DND-41 (cell line): ENCODE data around the gene FKBP2.

ENCODE experiments used
- ATAC-seq: fragments of 200-7000 bp; cut with Tn5 transposase; 3 replicates; pipeline ENCODE4 v1.9.1; 2021; ENCODE audit warnings: low read depth; ENCODE audit not compliant: insufficient read depth
- DNase-seq: peaks from one replicate; pipeline ENCODE4 v3.0.0-alpha.2; 2020
- H2AFZ ChIP-seq: 2 replicates; pipeline ENCODE4 v1.6.0; 2012; ENCODE audit warnings: low read depth, low read length
- H3K27ac ChIP-seq: 2 replicates; pipeline ENCODE4 v1.5.1; 2012; ENCODE audit warnings: low read length, inconsistent platforms
- H3K27me3 ChIP-seq: fragments of 200-600 bp; sonication (generic); 2 replicates; pipeline ENCODE4 v1.6.0; 2012; ENCODE audit warnings: low read length, mild to moderate bottlenecking, inconsistent platforms; ENCODE audit not compliant: insufficient read depth, poor library complexity
- H3K36me3 ChIP-seq: 2 replicates; pipeline ENCODE4 v1.5.1; 2012; ENCODE audit warnings: low read length, inconsistent platforms; ENCODE audit not compliant: insufficient read depth
- H3K4me1 ChIP-seq: 2 replicates; pipeline ENCODE4 v1.5.1; 2012; ENCODE audit warnings: mild to moderate bottlenecking, low read length; ENCODE audit not compliant: insufficient read depth
- H3K4me2 ChIP-seq: 2 replicates; pipeline ENCODE4 v1.6.0; 2012; ENCODE audit warnings: mild to moderate bottlenecking, moderate library complexity, low read length, inconsistent platforms; ENCODE audit not compliant: insufficient read depth
- H3K4me3 ChIP-seq, 2 experiments: fragments of 200-600 bp in 1 of 2; shearing (Covaris generic) in 1 of 2; 2 replicates each; pipeline ENCODE4 v1.5.1; 2012 to 2016; ENCODE audit warnings: inconsistent platforms in 2 of 2, low read length in 2 of 2, mild to moderate bottlenecking in 2 of 2, low read depth in 1 of 2, moderate library complexity in 1 of 2
- H3K79me2 ChIP-seq: 2 replicates; pipeline ENCODE4 v1.6.0; 2012; ENCODE audit warnings: low read length, inconsistent platforms; ENCODE audit not compliant: insufficient read depth
- H3K9ac ChIP-seq: 2 replicates; pipeline ENCODE4 v1.6.0; 2012; ENCODE audit warnings: low read depth, mild to moderate bottlenecking, inconsistent platforms, low read length, moderate library complexity
- H3K9me3 ChIP-seq: 2 replicates; pipeline ENCODE4 v1.5.1; 2012; ENCODE audit warnings: low read length, moderate library complexity, mild to moderate bottlenecking, inconsistent platforms; ENCODE audit not compliant: insufficient read depth, severe bottlenecking
- H4K20me1 ChIP-seq: 2 replicates; pipeline ENCODE4 v1.6.0; 2012; ENCODE audit warnings: low read length; ENCODE audit not compliant: insufficient read depth
- EZH2 ChIP-seq: IDR thresholded peaks from 3 replicates; pipeline ENCODE4 v1.6.1; 2012; ENCODE audit warnings: borderline replicate concordance, low read depth, mild to moderate bottlenecking, moderate library complexity, low read length, inconsistent platforms; ENCODE audit not compliant: severe bottlenecking
- TF ChIP-seq, protein P1 (sequence below): IDR thresholded peaks from 2 replicates; pipeline ENCODE4 v1.5.1; 2012; ENCODE audit warnings: borderline replicate concordance, low read length, moderate library complexity, mild to moderate bottlenecking; ENCODE audit not compliant: poor library complexity, severe bottlenecking; ENCODE audit errors: extremely low read depth

FKBP2 gene

GRCh38 chr11:64275841-64276240, 34.9 kb downstream of the FKBP2 start:
- Histone ChIP-seq H3K4me3 (no peak overlapping the region), H3K4me2 (no peak overlapping the region), H3K27me3 (no peaks in the 10 kb centered on the region), H3K4me1 (peaks cover 17% of the 10 kb centered on the region), H3K36me3 (peaks cover 32% of the 10 kb centered on the region), H2AFZ (no peak overlapping the region), H3K79me2 (peaks cover 28% of the 10 kb centered on the region), H3K9ac (no peak overlapping the region), H3K27ac (no peak overlapping the region), H3K9me3 (no peaks in the 10 kb centered on the region), H4K20me1 (no peaks in the 10 kb centered on the region)
- TF ChIP-seq EZH2, result no peak
- TF ChIP-seq, protein P1, sequence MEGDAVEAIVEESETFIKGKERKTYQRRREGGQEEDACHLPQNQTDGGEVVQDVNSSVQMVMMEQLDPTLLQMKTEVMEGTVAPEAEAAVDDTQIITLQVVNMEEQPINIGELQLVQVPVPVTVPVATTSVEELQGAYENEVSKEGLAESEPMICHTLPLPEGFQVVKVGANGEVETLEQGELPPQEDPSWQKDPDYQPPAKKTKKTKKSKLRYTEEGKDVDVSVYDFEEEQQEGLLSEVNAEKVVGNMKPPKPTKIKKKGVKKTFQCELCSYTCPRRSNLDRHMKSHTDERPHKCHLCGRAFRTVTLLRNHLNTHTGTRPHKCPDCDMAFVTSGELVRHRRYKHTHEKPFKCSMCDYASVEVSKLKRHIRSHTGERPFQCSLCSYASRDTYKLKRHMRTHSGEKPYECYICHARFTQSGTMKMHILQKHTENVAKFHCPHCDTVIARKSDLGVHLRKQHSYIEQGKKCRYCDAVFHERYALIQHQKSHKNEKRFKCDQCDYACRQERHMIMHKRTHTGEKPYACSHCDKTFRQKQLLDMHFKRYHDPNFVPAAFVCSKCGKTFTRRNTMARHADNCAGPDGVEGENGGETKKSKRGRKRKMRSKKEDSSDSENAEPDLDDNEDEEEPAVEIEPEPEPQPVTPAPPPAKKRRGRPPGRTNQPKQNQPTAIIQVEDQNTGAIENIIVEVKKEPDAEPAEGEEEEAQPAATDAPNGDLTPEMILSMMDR, result no peak
- no peak for ATAC-seq
- DNase-seq, result no peak

DNA sequence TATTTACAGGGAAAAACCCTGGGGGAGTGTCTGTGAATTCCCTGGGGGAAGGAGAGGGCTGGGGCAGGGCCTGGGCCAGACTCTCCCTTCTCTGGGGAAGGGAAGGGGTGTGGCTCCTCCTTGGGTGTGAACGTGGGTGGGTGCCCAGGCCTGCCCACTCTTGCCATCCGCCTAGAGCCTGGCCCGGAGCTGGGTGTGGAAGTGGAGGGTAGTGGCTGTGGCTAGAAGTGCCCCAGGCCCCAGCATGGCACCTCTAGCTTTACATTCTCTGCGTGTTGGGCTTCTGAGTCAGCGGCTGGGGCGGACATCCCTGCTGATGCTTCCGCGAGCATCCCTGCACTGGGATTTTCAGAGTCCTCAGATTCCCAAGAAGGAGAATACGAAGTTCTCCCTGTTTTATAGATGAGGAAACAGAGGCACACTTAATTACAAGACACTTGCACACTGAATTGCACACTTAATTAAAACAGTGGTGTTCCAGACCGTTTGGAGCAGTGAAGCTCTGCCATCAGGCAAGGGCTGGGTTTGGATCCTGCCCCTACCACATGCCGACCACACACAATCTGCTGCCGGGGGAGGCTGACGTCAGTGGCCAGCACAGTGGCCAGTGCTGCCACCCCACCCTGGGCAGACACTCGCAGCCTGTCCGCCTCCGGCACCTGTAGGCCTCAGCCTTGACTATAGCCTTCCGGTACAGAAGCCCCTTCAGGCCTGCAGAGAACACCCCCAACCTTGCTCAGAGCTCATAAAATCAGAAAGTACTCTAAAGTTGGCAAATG, 35.9 kb downstream of the FKBP2 start:
- Histone ChIP-seq H3K27me3 (no peaks in the 10 kb centered on the region), H3K4me3 (no peak overlapping the region), H3K9me3 (no peaks in the 10 kb centered on the region), H3K79me2 (peaks cover 23% of the 10 kb centered on the region), H4K20me1 (no peaks in the 10 kb centered on the region), H3K9ac (no peak overlapping the region), H2AFZ (no peak overlapping the region), H3K4me2 (no peak overlapping the region), H3K4me1 (peaks cover 9% of the 10 kb centered on the region), H3K27ac (no peak overlapping the region), H3K36me3 (peaks cover 33% of the 10 kb centered on the region)
- DNase-seq (no peak), ATAC-seq (no peak)
- TF ChIP-seq EZH2, result no peak
- TF ChIP-seq, protein P1, result no peak

DNA sequence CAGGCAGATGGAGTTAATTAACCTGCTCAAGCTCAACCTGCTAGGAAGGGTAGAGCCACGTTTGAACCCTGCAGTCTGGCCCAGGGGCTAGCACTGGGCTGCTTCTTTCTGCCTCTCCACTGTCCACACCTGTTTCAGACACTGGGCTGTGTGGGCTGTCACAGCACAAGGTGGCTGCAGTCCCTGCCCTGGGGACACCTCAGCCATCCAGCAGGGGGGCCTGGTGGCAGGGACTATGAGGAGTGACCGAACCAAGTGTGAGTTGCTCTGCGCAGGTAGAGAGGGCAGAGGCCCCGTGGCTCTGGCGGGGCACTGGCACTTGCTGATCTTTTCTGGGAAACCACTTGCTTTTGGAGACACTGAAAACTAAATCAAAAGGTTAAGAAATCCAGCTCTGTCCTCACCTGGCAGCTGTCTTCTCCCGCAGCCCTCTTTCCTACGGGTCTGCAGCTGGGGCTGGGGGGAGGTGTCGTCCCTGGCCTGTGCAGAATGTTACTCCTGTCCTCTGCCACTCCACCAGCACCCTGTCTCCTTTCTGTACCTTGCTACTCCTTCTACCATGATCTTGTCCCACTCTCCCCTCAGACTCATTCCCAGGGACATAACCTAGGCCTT, 37.8 kb downstream of the FKBP2 start:
- H3K9ac ChIP-seq, result no peak overlapping the region
- no peak overlapping the region for H3K27ac ChIP-seq
- DNase-seq, result no peak

More for the DNA sequence above, 37.8 kb downstream of the FKBP2 start:
- Histone ChIP-seq H3K4me2 (no peak overlapping the region), H3K4me3 (no peak overlapping the region), H3K79me2 (peaks cover 27% of the 10 kb centered on the region), H3K36me3 (peaks cover 47% of the 10 kb centered on the region), H2AFZ (no peak overlapping the region), H4K20me1 (no peaks in the 10 kb centered on the region), H3K9me3 (no peaks in the 10 kb centered on the region), H3K4me1 (peaks cover 9% of the 10 kb centered on the region), H3K27me3 (no peaks in the 10 kb centered on the region)
- no peak for ATAC-seq
- TF ChIP-seq, protein P1, result no peak
- TF ChIP-seq EZH2, result no peak
